Measurements from ENCODE around the gene DLEC1.

The DLEC1 gene

DNA sequence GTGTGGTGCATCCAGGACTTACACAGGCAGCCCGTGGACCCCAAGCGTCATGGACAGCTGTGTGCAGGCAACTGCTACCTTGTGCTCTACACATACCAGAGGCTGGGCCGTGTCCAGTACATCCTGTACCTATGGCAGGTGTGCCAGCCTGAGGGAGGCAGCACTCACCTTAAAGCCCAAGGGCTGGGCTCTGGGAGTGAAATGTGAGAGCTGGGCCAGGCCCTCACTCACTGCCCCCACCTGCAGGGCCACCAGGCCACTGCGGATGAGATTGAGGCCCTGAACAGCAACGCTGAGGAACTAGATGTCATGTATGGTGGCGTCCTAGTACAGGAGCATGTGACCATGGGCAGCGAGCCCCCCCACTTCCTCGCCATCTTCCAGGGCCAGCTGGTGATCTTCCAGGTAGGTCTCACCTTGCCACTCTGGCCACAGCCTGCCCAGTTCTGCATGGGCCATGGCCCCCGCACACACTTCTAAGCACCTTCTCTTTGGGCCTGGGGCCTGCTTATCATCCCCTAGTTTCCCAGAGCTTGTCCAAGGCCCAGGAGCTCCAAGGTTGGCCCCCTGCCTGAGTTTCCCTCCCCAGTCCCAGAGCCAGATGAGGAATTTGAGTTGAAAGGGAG, 37.4 kb upstream of the DLEC1 start:
- peak; percentile 42 for DNase-seq

DNA sequence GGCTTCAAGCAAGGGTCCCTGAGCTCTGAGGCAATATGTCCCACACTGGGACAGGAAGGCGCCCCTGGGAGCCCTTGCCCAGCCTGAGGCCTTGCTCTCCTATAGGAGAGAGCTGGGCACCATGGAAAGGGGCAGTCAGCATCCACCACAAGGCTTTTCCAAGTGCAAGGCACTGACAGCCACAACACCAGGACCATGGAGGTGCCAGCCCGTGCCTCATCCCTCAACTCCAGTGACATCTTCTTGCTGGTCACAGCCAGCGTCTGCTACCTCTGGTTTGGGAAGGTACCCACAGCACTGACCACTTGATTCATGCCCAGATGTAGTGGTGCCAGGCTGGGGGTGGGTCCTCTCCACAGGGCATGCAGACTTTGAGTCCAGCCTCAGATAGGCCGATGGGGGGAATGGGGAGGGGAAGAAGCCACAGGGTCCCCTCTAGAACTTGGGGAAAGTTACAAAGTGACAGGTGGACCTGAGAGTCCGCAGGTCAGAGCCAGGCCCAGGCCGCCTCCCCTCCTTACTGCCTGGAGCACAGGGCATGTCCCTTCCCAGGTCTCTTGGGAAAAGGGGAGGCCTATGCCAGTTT, 36.6 kb upstream of the DLEC1 start:
- no peak for DNase-seq

DNA sequence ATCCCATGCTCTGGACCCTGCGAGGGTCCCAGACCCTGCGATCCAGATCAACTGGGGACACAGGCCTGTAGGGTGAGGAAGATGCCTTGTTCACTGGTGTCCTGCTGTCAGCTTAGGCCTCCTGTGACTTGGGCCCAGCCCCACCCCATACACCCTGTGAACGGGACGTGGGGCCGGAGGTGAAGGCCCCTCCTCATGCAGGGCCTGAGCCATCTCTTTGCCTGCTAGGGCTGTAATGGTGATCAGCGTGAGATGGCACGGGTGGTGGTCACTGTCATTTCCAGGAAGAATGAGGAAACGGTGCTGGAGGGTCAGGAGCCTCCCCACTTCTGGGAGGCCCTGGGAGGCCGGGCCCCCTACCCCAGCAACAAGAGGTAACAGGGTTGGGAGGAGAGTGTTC, 36.1 kb upstream of the DLEC1 start:
- no peak for DNase-seq

DNA sequence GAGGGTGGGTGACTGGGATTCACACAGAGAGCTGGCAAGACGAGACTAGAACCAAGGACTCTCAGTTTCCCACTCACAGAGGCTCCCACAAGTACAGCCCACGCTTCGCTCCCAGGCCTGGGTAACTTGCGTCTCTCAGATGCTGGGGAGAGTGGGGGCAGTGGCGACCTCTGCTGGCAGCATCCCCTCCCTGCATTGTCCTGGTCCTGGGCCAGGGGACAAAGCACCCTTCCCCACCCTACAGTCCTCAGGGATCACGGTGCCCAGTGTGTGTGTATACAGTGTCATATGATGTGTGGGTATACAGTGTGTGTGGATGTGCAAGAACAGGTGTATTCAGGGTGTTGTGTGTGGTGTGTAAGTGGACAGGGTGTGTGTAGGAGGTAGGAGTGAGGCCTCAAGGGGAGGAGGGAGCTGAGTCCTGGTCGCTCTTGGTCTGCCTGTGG, 35.6 kb upstream of the DLEC1 start:
- peak; percentile 41 for DNase-seq

DNA sequence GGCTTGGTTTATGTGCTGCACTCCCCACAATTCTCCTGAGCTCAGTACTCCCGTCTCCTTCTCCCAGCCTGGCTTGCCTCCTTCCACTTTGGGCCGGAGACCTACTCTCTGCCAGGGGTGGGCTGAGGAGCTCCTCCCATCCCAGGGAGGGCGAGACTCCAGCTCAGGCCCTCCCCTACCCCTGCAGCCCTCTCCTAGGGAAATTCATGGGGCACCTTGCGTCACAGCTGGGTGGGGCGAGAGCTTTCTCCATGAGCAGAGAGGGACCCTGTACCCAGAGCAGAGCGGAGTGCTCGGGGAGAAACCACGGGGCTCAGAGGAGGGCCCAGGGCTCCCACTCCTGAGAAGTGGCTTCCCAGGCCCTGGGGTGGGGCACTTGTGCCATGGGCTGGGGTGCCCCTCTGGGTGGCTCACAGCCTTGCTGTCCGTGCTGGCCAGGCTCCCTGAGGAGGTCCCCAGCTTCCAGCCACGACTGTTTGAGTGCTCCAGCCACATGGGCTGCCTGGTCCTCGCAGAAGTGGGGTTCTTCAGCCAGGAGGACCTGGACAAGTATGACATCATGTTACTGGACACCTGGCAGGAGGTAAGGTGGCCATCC, 35.1 kb upstream of the DLEC1 start:
- DNase-seq: no peak

DNA sequence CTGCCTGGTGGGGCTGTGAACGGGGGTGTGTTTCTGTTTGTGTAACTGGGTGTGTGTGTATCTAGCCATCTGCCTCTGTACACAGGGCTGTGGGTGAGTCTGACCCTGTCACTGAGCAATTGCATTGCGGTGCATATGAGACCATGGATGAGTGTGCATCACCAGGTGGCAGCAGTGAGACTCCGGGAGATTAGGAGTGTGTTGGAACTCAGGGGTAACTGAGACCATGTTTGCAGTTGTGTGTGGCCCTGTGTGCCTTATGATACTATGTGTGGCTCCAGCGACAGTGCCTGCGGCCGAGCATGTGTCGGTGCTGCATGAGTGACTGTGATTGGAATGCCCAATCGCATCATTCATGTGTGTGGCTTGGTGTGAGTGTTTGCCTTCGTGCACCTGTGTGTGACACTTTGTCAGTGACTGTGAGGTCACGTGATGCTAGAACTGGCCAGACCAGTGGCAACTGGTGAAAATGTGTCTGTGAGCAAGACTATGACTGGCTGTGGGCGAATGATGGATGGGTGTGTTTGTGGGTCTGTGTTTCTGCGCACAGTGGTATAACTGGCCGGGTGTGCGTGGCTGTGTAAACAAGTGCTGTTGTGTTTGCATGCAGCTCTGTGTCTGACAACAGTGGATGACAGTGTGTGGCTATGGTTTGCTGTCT, 34.5 kb upstream of the DLEC1 start:
- peak; percentile 83 for DNase-seq

DNA sequence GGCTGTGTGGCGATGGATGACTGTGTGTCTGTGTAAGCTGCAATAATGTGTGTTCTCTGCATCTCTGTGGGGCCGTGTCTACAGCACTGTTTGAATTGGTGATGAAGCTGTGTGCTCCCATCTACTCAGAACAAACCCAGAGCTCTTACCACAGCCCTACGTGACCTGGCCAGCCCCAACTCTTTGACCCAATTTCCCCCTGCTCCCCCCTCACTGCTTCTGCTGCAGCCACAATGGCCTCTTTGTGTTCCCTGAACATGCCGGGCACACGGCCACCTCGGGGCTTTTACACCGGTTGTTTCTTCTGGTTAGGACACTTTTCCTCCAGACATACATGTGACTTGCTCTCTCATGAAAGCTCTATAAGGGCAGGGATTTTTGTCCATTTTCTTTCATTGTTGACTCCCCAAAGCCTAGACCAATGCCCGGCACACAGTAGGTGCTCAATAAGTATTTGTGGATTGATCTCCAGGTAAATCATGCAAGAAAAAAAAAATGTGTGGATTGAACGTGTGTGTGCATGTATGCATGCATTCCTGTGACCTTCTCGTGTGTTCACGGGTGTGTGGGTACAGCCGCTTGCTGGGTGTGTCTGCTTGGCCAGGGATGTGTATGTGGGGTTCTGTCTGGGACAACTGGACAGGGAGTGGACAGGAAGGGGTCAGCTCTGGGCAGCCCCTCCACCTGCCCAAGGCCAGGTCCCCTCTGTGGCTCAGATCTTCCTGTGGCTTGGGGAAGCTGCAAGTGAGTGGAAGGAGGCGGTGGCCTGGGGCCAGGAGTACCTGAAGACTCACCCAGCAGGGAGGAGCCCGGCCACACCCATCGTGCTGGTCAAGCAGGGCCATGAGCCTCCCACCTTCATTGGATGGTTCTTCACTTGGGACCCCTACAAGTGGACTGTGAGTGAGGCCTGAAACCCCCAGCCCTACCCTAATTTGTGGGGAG, 33.7 kb upstream of the DLEC1 start:
- DNase-seq: no peak

DNA sequence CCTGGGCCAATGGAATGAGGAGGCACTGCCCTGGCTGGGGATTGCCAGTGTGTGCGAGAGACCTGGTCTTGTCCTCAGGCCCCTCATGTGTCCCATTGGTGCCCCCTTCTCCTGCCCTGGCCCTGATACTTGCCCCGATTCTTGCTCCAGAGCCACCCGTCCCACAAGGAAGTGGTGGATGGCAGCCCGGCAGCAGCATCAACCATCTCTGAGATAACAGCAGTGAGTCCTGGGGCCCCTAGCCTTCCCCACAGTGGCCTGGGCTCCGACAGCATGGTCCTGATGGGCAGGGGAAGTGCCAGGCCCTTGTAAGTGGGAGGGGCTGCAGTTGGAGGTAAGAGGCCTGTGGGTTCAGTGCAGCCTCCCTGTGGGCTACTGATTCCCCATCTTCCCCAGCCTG, 33.0 kb upstream of the DLEC1 start:
- DNase-seq: no peak

DNA sequence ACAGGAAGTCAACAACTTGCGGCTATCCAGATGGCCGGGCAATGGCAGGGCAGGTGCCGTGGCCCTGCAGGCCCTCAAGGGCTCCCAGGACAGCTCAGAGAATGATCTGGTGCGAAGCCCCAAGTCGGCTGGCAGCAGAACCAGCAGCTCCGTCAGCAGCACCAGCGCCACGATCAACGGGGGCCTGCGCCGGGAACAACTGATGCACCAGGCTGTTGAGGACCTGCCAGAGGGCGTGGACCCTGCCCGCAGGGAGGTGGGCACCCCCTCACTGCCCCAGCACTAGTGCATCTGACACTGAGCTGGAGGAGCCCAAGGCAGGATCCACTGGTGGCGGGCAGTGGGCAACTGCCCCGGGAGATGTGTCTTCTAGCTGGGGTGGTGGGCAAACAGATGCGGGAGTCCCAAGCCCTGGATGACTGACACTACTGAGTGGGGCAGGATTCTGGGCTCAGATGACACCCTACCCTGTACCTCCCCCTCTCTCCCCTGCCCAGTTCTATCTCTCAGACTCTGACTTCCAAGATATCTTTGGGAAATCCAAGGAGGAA, 32.5 kb upstream of the DLEC1 start:
- DNase-seq: no peak

DNA sequence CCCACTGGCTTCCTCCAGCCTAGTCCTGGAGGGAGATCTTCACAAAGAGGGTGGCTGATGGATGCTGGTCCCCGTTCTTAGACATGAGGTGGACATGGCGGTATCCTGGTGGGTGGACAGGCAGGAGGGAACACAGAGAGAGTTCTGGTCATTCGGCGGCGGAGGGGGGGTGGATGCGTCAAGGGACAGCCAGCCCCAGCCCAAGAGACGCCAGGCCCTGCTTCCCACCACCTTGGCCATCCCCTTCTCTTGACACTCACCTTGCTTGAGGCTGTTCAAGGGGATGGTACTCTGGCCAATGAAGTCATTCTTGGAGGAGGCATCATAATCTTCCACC, 31.3 kb upstream of the DLEC1 start:
- DNase-seq: no peak

DNA sequence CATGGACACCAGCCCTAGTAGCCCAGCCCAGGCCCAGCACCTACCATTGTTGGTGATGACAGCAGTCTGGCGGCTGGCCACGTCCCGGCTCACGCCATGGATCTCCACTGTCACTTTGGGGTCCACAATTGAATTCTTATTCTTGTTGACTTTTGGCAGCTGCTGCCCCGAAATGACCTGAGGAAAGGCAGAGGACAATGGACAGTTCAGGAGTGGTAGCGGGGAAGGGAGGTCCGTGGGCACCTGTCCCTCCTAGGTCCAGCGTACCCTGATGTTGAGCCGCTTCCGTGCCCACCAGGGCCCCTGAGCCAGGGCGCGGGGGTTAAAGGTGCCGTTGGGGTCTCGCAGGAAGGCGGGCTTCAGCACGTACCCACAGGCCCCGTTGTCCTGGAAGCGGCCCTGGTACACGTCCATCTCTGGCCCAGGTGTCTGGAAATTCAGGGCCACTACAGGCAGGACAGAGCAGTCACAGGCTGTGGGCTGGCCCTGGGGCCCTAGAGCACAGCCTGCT, 30.8 kb upstream of the DLEC1 start:
- DNase-seq: no peak

DNA sequence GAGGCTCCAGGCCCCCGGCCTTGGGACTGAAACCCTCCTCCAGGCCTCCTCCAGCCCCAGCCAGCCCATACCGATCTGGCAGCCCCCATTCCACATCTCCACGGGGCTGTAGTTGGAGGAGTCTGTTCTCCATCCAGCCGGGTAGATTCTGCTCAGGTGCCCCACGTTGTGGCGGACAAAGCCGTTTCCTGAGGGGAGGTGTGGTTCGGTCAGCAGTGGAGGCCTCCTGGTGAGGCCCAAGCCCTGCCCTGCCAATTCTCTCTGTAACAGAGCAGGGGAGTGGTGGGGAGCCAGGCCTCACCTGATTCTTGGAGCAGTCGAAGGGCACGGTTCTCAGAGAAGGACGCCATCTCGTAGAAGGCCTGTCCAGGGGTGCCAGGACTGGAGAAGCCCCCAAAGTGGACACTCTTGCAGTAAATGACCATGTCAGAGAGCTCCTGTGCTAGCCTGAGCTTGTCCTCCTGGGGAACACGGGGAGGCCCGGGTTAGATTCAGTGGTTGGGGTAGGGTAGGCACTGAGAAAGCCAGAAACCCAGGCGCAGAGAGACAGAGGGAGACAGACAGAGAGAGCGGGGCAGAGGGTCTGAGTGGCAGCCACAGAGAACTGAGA, 29.9 kb upstream of the DLEC1 start:
- DNase-seq: no peak

DNA sequence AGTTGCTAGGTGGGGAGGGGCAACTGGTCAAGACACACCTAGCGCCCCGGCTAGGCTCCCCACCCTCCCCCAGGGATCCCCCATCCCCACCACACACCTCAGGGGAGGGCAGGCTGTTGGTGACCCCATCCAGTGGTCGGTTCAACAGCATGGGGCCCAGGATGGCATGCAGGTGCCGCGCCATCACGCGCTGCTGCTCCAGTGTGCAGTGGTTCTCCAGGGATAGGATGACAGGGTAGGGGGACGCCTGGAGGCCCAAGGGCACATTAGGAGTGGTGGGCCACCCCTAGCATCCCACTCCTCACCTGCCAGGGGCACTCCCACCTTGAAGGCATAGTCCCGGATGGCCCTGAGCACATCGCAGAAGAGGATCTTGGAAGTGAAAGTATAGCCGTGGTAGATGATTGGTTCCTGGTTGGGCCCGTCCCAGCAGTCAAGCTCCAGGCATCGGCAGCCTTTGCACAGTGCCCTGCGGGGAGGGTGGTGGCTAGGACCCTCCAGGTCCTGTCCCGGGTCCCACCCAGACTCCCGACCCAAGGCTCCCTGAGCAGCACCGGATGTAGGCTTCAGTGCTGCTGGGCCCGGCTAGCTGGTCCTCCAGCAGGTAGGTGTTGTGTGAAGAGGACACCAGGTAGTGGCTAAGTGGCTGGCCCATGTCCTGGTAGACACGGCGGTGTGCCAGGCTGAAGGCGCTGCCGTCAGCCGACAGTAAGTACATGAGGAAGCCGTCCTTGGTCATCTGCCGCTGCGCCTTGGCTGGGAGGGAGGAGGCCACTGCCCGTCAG, 29.0 kb upstream of the DLEC1 start:
- no peak for DNase-seq

DNA sequence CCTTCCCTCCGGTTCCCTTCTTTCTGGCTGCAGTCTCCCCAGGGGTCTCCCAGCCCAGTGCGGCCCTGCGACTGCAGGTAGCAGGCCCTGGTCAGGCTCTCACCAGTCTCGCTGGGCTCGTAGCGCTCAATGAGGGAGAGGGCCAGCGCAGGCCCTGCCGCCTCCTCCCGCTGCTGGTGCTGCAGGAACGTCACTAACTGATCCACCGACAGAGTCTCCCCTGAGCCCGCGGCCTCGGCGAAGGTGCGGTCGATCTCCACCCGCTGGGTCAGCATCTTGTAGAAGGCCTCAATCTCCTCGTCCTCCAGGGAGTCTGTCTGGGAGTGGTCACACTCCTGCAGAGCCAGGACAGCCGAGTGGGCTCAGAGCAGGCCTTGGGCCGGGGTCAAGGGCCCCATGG, 27.9 kb upstream of the DLEC1 start:
- DNase-seq: no peak

DNA sequence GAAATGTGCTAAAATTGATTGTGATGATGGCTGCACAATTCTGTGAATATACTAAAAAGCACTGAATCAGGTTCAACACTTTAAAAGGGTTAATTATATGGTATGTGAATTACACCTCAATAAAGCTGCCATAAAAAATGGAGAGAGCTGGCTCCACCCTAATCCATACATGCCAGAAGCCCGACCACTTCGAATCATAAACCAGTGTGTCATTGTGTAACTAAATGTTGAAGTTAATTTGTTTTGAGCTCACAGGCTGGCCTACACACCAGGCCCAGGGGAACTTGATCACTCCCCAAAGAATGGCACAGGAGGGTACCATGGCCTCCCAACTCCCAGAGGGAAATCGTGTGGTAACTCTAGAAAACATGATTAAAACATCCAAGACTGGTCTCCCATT, 23.5 kb upstream of the DLEC1 start:
- DNase-seq: no peak

DNA sequence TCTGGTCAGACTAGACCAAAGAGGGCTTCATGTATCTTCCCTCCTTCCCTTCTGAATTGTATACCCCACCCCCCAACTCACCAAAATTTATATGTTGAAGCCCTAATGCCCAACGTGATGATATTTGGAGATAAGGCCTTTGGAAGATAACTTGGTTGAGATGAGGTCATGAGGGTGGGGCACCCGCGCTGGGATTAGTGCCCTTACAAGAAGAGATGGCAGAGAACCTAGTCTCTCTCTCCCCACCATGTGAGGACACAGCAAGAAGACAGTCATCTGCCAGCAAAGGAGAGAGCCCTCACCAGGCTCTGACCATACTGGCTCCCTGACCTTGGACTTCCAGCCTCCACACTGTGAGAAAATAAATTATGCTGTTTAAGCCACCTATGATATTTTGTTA, 23.0 kb upstream of the DLEC1 start:
- DNase-seq: no peak

DNA sequence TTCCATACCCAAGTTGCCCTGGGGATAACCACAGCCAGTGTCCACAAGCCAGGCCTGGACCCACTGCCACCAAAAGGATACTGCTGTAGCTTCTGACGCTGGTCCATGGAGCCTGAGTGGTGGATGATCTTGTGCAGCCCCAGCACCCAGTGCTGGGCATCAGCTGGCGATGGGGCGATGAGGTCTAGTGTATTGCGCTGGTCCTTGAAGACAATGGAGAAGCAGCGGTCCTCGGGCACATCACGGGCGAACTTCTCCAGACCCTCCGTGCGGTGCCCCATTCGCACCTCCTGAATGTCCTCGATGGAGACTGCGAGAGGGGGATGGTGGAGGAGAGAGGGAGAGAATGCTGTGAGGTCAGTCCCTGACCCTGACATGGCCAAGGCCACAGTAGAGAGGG, 22.6 kb upstream of the DLEC1 start:
- no peak for DNase-seq

DNA sequence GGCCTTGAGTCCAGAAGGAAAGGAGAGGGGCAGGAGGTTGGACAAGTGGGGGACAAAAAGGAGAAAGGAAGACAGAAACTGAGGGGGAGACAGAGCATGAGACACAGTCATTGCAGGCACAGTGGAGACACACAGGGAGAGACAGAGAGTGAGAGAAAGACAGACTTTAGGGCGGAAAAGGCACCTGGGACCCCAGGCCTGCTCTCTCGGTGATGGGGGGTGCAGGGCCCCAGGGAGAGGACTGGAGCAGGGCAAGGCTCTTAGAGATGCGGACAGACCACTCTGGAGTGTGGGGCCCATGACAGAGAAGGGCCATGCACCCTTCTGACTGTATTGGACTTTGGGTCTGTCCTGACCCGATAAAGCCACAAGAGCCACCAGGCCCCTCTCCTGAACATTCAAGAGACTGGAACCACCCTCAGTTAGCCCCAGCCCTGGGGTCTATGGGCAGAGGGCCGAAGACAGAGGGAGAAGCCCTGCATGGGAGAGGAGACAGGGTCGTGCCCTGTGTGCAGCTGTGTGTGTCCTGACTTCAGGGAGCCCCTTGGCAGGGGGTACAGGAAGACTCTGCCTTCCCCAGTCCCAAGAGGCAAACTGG, 22.1 kb upstream of the DLEC1 start:
- DNase-seq: no peak

DNA sequence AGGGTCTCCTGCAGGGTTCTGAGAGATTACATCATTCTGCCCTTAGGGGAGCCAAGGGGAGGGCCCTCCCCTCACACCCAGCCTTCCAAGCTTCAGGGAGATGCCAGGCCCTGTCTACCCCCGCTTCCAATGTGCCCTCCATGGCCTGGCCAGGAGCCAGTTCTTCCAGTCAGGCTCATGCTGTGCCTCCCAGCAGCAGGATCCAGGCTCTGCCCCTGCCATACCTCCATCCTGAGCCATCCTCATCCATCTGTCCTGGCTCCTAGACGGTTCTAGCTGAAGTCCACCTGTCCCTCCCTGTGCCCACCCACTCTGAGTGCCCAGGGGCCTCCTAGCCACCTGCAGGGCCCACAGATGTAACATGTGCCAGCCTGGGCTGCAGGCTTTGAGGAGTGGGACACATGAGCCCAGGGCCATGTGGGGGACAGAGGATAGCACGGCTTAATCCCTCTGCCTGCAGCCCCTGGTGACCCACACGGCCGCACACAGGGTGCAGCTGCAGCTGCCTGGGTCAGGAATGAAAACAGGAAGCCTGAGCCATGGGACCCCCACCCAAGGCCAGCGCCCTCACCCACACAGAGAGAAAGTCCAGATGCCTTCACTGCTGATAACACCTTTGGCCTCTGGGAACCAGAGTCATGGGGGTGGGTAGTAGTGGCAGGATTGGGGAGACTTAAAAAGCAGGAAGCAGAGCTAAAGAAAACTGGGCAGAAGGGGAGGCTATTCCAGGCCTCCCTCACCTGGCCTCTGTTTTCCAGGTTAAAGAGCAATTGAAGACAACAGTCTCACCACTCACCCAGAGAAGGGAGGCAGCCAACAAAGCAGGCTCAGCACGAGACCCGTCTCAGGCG, 21.3 kb upstream of the DLEC1 start:
- DNase-seq: no peak

Data from DMS53 (cell line).